ENCODE results near the gene L1TD1. TPM values are rescaled to one million over a fixed set of nuclear protein-coding genes. Genes with fewer than 3 reads are reported as not detected.

L1TD1 gene
- total RNA-seq, 2 donors from 2014 or later: 5.7 to 8.1 TPM

DNA sequence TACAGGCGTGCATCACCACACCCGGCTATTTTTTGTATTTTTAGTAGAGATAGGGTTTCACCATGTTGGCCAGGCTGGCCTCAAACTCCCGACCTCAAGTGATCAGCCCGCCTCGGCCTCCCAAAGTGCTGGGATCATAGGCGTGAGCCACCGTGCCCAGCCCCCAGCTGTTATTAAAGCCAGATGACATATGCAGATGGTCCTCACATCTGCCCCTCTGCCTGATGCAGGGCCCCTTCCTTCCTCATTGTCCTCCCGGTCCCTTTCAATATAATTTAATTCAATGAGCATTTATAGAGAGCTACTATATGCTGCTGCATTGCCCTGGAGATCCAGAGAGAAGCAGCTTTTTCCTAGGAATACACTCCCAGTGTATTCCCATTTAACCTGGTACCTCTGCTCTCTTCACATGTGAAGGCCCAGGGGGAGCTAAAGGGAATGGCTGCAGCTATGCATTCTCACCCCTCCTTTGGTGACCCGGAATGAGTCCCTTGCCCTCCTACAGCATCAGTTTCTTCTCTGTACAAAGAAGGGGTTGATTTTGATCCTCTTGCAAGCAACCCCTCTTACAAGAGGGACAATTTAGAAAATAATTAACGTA is 55.6 kb downstream of the L1TD1 start:
- H3K27ac ChIP-seq: no peak overlapping the region
- intact Hi-C loops (cut with DNase I): no loop called here
- H3K4me3 ChIP-seq: no peak overlapping the region

DNA sequence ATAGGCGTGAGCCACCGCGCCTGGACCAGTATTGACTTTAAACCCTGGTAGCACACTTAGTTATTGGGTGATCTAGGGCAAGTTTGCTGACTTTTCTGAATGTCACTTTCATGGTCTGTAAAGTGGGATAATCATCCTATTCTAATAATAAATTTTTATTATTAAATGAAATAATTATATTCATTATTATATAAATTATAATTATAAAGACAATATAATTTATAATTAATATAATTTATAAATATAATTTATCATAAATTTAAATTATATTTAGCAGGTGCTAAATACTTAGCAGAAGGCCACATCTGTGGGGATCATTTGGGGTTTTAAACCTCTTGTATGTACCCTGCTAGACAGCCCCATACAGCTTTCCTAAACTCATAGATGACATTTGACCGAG is 64.9 kb downstream of the L1TD1 start:
- Histone ChIP-seq H3K9ac (ENCODE audit: low read depth in 2 of 2, low read length in 2 of 2) (no peak overlapping the region), H3K4me3 (no peak overlapping the region), H3K4me1 (no peaks in the 10 kb centered on the region), H3K27ac (no peak overlapping the region), H3K27me3 (no peaks in the 10 kb centered on the region), H3K9me3 (no peaks in the 10 kb centered on the region), H3K36me3 (no peaks in the 10 kb centered on the region)
- no peak for DNase-seq
- intact Hi-C loops (cut with DNase I): no loop called here
- TF ChIP-seq, protein P1, sequence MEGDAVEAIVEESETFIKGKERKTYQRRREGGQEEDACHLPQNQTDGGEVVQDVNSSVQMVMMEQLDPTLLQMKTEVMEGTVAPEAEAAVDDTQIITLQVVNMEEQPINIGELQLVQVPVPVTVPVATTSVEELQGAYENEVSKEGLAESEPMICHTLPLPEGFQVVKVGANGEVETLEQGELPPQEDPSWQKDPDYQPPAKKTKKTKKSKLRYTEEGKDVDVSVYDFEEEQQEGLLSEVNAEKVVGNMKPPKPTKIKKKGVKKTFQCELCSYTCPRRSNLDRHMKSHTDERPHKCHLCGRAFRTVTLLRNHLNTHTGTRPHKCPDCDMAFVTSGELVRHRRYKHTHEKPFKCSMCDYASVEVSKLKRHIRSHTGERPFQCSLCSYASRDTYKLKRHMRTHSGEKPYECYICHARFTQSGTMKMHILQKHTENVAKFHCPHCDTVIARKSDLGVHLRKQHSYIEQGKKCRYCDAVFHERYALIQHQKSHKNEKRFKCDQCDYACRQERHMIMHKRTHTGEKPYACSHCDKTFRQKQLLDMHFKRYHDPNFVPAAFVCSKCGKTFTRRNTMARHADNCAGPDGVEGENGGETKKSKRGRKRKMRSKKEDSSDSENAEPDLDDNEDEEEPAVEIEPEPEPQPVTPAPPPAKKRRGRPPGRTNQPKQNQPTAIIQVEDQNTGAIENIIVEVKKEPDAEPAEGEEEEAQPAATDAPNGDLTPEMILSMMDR (IDR thresholded peaks at IDR 0.05): no peak

More for the DNA sequence above, 55.6 kb downstream of the L1TD1 start:
- TF ChIP-seq, protein P1 (IDR thresholded peaks at IDR 0.05): no peak
- Histone ChIP-seq H3K9me3 (no peaks in the 10 kb centered on the region), H3K4me1 (no peaks in the 10 kb centered on the region), H3K9ac (ENCODE audit: low read depth in 2 of 2, low read length in 2 of 2) (no peak overlapping the region), H3K36me3 (no peaks in the 10 kb centered on the region), H3K27me3 (no peaks in the 10 kb centered on the region)
- no peak for DNase-seq

DNA sequence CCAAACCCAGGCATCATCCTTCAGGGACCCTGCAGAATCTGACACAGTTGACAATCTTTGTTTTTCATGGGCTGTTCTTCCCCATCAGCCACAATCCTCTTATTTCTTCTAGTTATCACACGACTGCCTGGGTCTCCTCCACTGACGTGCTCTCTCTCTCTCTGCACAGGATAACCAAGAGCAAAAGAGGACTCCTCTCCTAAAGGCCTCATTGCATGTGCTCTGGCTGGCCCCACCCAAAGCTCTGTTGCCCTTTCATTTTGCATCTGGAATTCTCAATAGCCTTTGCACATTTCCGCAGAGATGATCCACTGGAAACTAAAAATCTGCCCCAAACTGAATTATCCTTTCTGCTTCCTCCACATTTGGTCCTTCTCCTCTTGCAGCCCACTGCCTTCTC is 66.0 kb downstream of the L1TD1 start:
- DNase-seq: no peak
- Histone ChIP-seq H3K9ac (ENCODE audit: low read depth in 2 of 2, low read length in 2 of 2) (no peak overlapping the region), H3K27ac (no peak overlapping the region), H3K4me3 (no peak overlapping the region), H3K36me3 (no peaks in the 10 kb centered on the region), H3K4me1 (no peaks in the 10 kb centered on the region), H3K27me3 (no peaks in the 10 kb centered on the region), H3K9me3 (no peaks in the 10 kb centered on the region)
- TF ChIP-seq, protein P1 (IDR thresholded peaks at IDR 0.05): no peak
- intact Hi-C loops (cut with DNase I): no loop called here

Other genes starting within 250 kb of the L1TD1 start
- gene KANK4, start 124.6 kb downstream of the L1TD1 start, total RNA-seq: 1 to 10 TPM in 1 of 2 donors, under 1 TPM in 1; 0.96 to 1.7 TPM
- 10 to 100 TPM; 28.8 to 30.7 TPM for gene USP1, start 242.2 kb downstream of the L1TD1 start, total RNA-seq

Measured in colonic mucosa (tissue), 4 donors.